ENCODE results near the gene MCC. TPM values are rescaled to one million over a fixed set of nuclear protein-coding genes. Genes with fewer than 3 reads are reported as not detected.

MCC gene
- total and polyA plus RNA-seq, 2 of the 4 experiments (the other 2 are of a cell fraction) = 5.0 to 20.6 TPM

DNA sequence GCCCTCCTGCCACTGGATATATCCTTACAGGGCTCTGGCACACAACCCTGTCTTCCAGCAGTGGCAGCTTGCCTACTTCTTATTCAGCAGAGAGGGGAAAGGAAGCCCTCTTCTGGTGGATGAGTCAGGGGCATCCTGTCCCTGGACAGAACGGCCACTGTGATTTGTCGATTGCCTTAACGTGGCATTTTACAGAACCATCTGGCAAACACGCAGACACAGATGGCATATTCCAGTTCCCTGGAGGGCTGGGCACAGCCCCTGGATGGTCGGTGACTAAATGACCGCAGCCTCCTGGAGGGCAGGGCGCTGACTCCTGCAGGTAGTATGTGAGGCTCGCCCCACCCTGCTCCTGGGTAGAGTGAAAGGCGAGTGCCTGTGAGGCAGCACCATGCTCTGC is 449.5 kb downstream of the MCC start:
- no TSS peak for BruUV-seq (replicated peaks)
- Histone ChIP-seq H4K8ac (ENCODE audit: low read depth in 2 of 2, low read length in 2 of 2) (no peak overlapping the region), H2BK20ac (ENCODE audit: low read depth, low read length) (no peak overlapping the region), H3K27ac (ENCODE audit: insufficient read depth, low read length) (no peak overlapping the region), H3K79me1 (ENCODE audit: low read depth in 1 of 2, low read length in 2 of 2) (peaks cover 0 to 2% of the 10 kb centered on the region in 2 experiments; a peak in 1 of 4 replicates), H3K9me3 (ENCODE audit: control insufficient read depth, insufficient read depth, low read length) (no peaks in the 10 kb centered on the region), H2BK5ac (ENCODE audit: low read depth, low read length, poor library complexity, severe bottlenecking) (no peak overlapping the region), H3K36me3 (ENCODE audit: control insufficient read depth, insufficient read depth, low read length) (peaks cover 36% of the 10 kb centered on the region), H3K4me2 (ENCODE audit: low read depth, low read length) (no peak overlapping the region), H2AK9ac (replicated peaks; ENCODE audit: low read depth, low read length, poor library complexity) (no peak overlapping the region), H3K4me3 (ENCODE audit: insufficient read depth, low read depth, low read length) (no peak overlapping the region), H2AFZ (replicated peaks; ENCODE audit: low read length, poor library complexity) (peak overlapping the region; percentile 8), H3K14ac (replicated peaks; ENCODE audit: low read depth, low read length) (no peak overlapping the region), H3K9ac (ENCODE audit: low read depth, low read length) (no peak overlapping the region), H4K91ac (ENCODE audit: insufficient read depth, low read depth, low read length) (no peak overlapping the region), H4K20me1 (ENCODE audit: insufficient read depth, low read length) (no peaks in the 10 kb centered on the region; the same call in 1 of the 2 replicates), H3K56ac (ENCODE audit: extremely low read depth, insufficient read depth, low read length) (no peak overlapping the region), H3K4ac (ENCODE audit: low read depth, low read length) (no peak overlapping the region), H3K27me3 (ENCODE audit: control insufficient read depth, insufficient read depth, low read length) (no peaks in the 10 kb centered on the region), H3K23ac (ENCODE audit: low read depth, low read length) (no peak overlapping the region), H3K4me1 (ENCODE audit: control insufficient read depth, insufficient read depth, low read length) (peaks cover 16% of the 10 kb centered on the region), H3K9me1 (ENCODE audit: insufficient read depth, low read length) (peaks cover 8% of the 10 kb centered on the region; the same call in 1 of the 2 replicates), H2BK120ac (ENCODE audit: low read depth, low read length) (no peak overlapping the region), H4K5ac (ENCODE audit: low read depth, low read length) (no peak overlapping the region), H2BK15ac (ENCODE audit: low read depth, low read length) (no peak overlapping the region), H3K18ac (ENCODE audit: low read depth, low read length) (no peak overlapping the region), H2AK5ac (ENCODE audit: low read depth, low read length) (no peak overlapping the region)
- ATAC-seq (ENCODE audit: low read depth) (no peak), DNase-seq (peak; percentile 47)
- WGBS, 2 experiments (ENCODE audit: extremely low coverage in 2 of 2, insufficient read length in 1 of 2) = 48% methylated on average over 3 of the region's 9 CpGs; no CpG with 5 or more reads in 1 of the 2 experiments
- dilution Hi-C loops (cut with HindIII; ENCODE audit: low sequenced_read_pairs, unreplicated experiment) (no loop called here), in situ Hi-C loops (cut with MboI; ENCODE audit: low sequenced_read_pairs) (no loop called here), intact Hi-C loops (cut with micrococcal nuclease) (no loop called here)
- POLR2A ChIA-PET (ENCODE audit: unreplicated experiment) = no interaction called here
- CTCF ChIA-PET = no interaction called here
- TF ChIP-seq RAD21 (IDR thresholded peaks at IDR 0.05; ENCODE audit: low read length) = no peak
- peak; percentile 23 for TF ChIP-seq CTCF (conservative IDR thresholded peaks at IDR 0.05; ENCODE audit: low read depth, low read length)
